GM18951 (cell line): ENCODE results near the gene DNASE1L3.

Source experiments
- POLR2A ChIP-seq: IDR thresholded peaks from 4 replicates; pipeline ENCODE4 v1.6.1; 2011; ENCODE audit warnings: mild to moderate bottlenecking; ENCODE audit not compliant: insufficient read length, insufficient read depth; ENCODE audit errors: extremely low read depth
- in situ Hi-C: fragments of 300-500 bp; cut with MboI; formaldehyde crosslinking; loops from one replicate; pipeline ENCODE4 v1.12.0; 2022; ENCODE audit warnings: low sequenced_read_pairs, mixed read lengths, inconsistent platforms; ENCODE audit not compliant: unreplicated experiment

DNASE1L3 gene

GRCh38 chr3:58150130-58150809 is 60.5 kb downstream of the DNASE1L3 start:
- in situ Hi-C loops = no loop called here
- TF ChIP-seq POLR2A = no peak

- TF ChIP-seq POLR2A = no peak
- in situ Hi-C loops = no loop called here
Measured at GRCh38 chr3:58148049-58148448, 62.7 kb downstream of the DNASE1L3 start.

- TF ChIP-seq POLR2A = no peak
- in situ Hi-C loops = no loop called here
Measured at GRCh38 chr3:58144478-58145325, 66.1 kb downstream of the DNASE1L3 start.

GRCh38 chr3:58143417-58144055 is 67.2 kb downstream of the DNASE1L3 start:
- in situ Hi-C loops = no loop called here
- TF ChIP-seq POLR2A = no peak
